Hematopoietic multipotent progenitor cell treated with erythropoietin and hydrocortisone succinate and interleukin-3 and kit ligand, for 17 days (in vitro differentiated cells): ENCODE results near the gene CDH5.

Experiments used
- DNase-seq: peaks from one replicate; pipeline ENCODE4 v3.0.0-alpha.2; 2015; ENCODE audit warnings: low spot score

CDH5 gene

DNA sequence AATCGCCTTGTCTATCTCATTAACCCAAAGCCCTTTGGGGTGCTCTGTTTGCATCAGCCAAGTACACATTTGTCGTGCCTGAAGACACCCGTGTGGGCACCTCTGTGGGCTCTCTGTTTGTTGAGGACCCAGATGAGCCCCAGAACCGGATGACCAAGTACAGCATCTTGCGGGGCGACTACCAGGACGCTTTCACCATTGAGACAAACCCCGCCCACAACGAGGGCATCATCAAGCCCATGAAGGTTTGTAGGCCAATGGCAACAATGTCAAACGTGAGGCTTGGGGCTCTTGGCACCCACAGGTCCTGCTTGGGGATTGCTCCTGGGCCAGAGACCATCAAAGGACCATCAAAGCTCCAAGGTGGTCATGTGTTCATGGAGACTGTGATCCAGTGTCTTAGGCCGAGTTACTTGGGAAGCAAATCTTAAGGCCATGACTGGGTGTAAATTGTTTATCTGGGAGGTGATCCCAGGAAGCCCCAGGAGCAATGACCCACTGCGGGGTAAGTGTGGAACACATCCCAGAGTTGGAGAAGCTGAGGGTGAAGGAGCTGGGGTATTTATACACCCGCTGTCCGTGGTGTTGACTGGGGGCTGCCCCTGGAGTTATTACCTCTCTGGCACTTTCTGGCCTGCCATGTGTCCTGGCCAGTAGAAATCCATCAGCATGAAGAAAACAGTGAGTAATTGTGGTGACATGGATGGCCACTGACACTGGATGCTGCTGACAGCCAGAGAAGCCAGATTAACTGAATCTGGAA, 24.0 kb downstream of the CDH5 start:
- DNase-seq: no peak

DNA sequence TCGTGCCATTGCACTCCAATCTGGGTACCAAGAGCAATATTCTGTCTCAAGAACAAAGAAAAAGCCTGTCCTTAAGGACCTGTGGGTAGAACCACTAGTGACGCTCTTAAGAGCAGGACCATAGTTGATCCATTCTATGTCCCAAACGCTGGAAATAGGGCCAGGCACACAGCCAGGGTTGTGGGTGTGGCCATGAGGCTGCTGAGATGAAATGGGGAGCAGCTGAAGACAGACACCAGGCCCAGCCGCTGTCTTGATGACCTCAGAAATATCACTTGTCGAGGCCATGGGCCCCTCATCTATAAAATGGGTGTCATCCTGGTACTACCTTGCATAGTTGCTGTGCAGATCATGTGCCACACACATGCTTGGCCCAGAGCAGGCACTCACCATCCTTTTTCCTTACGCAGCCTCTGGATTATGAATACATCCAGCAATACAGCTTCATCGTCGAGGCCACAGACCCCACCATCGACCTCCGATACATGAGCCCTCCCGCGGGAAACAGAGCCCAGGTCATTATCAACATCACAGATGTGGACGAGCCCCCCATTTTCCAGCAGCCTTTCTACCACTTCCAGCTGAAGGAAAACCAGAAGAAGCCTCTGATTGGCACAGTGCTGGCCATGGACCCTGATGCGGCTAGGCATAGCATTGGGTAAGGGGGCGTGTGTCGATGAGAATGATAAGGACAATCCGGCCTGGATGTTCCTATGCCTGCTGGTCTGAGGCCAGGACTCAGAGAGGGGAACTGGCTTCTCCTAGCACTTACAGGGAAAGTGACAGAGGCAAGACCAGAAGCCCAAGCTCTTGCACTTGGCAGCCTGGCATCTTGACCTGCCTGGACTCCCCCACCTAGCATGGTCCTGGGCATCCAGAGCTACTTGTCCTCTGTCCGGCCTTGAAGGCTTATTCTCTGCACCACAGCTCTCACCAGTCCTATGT, 25.5 kb downstream of the CDH5 start:
- no peak for DNase-seq

GRCh38 chr16:66395806-66396555, 29.5 kb downstream of the CDH5 start:
- DNase-seq: no peak

GRCh38 chr16:66397736-66398433, 31.4 kb downstream of the CDH5 start:
- DNase-seq: no peak

DNA sequence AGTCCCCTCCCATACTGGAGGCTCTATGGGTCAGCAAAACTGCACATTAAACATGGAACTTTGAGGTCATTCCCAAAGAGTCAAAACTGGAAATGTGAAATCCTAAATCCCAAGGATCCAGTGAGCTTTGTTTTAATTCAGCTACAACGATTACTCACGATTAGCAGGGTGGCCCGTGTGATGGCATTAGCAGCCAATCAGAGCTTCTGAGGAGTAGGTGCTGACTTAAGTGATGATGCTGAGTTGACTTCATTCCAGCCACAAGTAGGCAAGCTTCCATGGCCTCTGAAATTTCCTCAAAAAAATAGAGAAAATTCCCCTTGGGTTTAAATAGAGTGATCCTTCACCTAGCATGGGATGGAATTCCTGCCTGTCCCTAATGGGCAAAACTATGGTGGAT, 32.5 kb downstream of the CDH5 start:
- no peak for DNase-seq

DNA sequence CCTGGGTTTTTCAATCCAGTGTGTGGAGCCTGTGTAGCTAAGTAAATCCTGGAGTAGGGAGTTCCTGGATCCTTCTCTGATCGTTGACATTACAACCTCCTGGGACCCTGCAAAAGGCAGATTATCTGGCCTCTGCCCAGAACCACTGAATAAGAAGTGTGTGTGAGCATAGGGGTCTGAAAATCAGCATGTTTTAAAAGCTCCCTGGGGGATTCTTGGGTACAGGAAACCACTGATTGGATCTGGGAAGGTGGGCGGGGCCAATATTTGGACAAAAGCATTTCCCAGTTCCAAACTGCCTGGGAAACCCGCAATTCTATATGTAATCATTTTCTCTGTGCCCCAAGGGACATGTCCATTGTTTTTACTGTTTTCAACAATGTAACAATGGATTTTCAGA, 33.4 kb downstream of the CDH5 start:
- no peak for DNase-seq

DNA sequence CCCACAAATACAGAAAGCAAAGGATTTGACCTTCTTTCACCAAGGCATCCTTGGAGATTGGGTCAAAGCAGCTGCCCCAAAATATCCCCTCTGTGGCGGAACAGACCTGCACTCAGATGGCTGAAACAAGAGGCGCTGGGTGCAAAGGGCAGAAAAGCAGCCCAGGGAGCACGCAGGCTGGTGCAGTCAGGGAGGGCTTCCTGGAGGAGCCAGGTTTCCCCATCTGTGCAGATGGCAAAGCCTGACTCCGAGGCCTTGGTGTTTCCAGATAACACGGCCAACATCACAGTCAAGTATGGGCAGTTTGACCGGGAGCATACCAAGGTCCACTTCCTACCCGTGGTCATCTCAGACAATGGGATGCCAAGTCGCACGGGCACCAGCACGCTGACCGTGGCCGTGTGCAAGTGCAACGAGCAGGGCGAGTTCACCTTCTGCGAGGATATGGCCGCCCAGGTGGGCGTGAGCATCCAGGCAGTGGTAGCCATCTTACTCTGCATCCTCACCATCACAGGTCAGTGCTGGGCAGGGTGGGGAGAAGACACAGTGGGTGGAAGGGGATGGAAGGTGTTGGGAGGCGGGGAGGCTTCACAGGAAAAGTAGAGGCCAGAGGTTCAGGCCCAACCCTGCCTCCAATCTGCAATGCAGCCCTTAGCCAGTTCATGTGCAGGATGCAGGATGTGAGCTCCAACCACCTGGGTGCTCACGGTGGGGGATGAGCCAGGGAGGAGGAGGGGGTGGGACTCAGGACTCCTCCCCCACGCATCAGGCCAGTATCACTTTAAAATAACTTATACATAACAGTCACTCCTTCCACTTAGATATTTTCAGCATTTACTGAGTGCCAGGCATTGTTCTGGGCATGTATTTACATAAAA, 34.3 kb downstream of the CDH5 start:
- no peak for DNase-seq

DNA sequence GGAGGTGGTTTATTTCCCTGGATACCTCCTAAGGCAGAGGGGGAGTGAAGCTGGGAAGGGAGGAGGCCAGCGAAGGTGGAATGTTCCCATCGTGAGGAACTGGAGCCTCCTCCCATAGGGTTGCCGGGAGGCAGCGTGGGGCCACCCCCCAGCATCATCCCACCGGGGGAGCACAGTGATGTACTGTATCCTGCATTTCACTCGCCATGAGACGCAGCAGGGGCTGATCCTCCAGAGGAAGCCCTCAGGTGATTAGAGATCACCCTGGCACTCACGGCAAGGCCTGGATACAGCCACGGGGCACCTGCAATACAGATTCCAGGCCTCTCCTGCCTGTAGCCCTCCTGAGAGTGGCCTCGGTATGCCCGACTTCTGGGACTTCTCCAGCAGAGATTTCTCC, 35.1 kb downstream of the CDH5 start:
- DNase-seq: no peak

DNA sequence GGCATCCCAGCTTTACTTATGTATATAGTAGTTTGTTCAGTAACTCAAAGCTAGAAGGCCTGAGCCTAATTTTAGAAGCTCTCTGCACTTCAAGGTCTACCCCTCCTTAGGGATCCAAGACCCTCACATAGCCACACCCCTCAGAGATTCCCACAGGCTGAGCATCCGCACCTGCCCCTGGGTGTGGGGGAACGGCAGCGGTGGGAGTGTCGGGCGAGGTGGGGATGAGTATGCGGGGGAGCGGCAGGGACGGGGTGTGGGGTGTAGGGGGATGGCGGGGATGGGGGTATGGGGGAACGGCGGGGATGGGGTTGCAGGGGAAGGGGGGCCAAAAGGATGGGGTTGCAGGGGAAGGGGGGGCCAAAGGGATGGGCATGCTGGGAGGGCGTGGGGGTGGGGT, 35.7 kb downstream of the CDH5 start:
- DNase-seq: no peak

- DNase-seq: no peak
Observed at GRCh38 chr16:66402591-66403230, 36.2 kb downstream of the CDH5 start.

DNA sequence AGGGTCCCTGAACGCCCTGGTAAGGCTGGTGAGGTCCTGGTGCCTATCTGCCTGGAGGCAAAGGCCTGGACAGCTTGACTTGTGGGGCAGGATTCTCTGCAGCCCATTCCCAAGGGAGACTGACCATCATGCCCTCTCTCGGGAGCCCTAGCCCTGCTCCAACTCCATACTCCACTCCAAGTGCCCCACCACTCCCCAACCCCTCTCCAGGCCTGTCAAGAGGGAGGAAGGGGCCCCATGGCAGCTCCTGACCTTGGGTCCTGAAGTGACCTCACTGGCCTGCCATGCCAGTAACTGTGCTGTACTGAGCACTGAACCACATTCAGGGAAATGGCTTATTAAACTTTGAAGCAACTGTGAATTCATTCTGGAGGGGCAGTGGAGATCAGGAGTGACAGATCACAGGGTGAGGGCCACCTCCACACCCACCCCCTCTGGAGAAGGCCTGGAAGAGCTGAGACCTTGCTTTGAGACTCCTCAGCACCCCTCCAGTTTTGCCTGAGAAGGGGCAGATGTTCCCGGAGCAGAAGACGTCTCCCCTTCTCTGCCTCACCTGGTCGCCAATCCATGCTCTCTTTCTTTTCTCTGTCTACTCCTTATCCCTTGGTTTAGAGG, 37.1 kb downstream of the CDH5 start:
- DNase-seq: no peak

GRCh38 chr16:66405057-66405783, 38.7 kb downstream of the CDH5 start:
- DNase-seq: no peak

- DNase-seq: peak; percentile 66
Observed at GRCh38 chr16:66406534-66407221, 40.2 kb downstream of the CDH5 start.

DNA sequence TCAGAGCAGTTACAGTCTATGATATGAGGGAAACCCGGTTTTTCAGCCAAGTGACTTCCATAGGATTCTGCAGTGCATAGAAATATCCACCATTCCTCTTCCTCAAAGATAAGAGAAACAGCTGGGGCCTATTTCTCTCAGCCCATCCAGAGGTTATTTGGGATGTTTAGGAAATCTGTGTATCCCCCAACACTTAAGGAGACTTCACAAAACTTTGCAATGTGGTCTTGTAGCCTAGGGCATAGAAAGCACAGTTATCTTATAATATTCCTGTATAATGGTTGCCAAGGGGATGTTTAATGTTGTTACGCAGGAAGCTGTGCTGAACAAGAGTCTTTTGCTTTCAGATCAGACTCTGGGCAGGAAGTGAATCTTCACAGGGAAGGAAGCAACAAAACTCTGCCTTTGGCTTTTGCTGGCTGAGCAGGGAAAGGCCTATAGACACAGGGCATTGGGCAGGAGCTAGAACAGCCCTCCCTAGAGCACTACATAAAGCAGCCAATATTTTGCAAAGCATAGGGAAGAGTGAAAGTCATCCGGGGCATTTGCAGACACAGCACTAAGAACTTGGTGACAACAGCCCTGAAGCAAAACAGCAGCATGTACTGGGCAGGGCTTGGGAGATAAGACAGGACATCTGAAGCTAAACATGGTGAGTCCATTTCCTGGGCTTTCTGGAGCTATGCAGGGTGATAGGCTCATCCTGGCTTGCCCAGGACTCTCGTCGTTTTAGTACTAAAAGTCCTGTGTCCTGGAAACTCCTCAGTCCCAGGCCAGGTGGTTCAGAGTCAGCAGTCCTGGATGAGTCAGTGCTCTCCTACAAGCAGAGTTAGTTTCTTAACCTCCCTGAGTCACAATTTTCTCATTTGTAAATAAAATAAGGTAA, 41.9 kb downstream of the CDH5 start:
- DNase-seq: no peak

DNA sequence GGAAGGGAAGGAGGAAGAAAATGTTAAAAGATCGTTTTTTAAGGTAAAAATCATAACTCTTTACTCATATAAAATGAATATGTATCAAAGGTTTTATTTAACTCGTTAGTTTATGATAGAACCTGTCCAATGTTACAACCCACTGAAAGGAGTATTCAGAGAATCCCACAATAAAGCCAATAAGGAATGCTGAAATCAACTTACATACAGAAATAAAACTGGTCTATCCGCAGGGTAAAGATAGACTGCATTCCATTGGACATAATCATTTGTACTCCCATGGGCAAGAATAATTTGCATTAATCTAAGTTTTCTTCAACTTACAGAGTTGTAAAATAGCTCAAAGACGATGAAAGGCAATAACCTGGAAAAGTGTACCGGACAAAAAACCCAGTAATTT, 42.7 kb downstream of the CDH5 start:
- no peak for DNase-seq

DNA sequence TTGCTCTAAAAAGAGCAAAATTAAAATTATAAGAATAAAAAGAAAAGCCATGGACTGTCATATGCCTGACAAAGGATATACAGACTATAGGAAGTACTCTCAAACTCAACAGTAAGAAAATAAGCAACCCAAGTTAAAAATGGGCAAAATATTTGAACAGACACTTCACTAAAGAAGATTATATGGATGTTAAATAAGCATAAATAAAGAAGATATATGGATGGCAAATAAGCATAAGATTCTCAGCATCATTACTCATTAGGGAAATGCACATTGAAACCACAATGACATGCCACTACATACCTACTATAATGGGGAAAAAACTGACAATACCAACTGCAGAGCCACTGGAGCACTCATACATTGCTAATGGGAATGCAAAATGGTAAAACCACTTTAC, 45.7 kb downstream of the CDH5 start:
- DNase-seq: no peak

- DNase-seq: no peak
Observed at GRCh38 chr16:66414891-66415290, 48.4 kb downstream of the CDH5 start.

GRCh38 chr16:66416136-66416535, 49.6 kb downstream of the CDH5 start:
- no peak for DNase-seq
